Esophagus squamous epithelium (tissue), 5 donors: ENCODE results near the gene ZNF652. TPM values are rescaled to one million over a fixed set of nuclear protein-coding genes. Genes with fewer than 3 reads are reported as not detected.

Experiments used
- DNase-seq: peaks from one replicate; lab custom pipeline; 2025; lab: John Stamatoyannopoulos, UW
- H3K27ac ChIP-seq, 4 donors: fragments of 200-600 bp; sonication (generic); one replicate each; pipeline ENCODE4 v1.5.1; 2016 to 2019; ENCODE audit warnings: mild to moderate bottlenecking in 1 of 4
- H3K27me3 ChIP-seq, 4 donors: fragments of 200-600 bp; sonication (generic); 1 replicate in 3 of 4; 2 replicates in 1 of 4; pipeline versions ENCODE4 v1.5.1 to v1.6.0; 2017 to 2021; ENCODE audit warnings: antibody characterized with exemption in 1 of 4
- H3K36me3 ChIP-seq, 3 donors: fragments of 200-600 bp; sonication (generic); one replicate each; pipeline ENCODE4 v1.5.1; 2016 to 2019
- H3K4me1 ChIP-seq, 3 donors: fragments of 200-600 bp; sonication (generic); one replicate each; pipeline ENCODE4 v1.5.1; 2017 to 2019
- H3K4me3 ChIP-seq, 4 donors: fragments of 200-600 bp; sonication (generic); 1 replicate in 3 of 4; 2 replicates in 1 of 4; pipeline ENCODE4 v1.5.1; 2016 to 2019; ENCODE audit warnings: mild to moderate bottlenecking in 2 of 4, moderate library complexity in 1 of 4
- H3K9me3 ChIP-seq, 3 donors: fragments of 200-600 bp; sonication (generic); one replicate each; pipeline ENCODE4 v1.5.1; 2016 to 2019
- CTCF ChIP-seq, 6 experiments: fragments of 450-650 bp in 4 of 6; fragments of 200-600 bp in 2 of 6; sonication (generic) in 2 of 6; IDR thresholded peaks; one replicate each; pipeline ENCODE4 v1.5.1; 2016 to 2019; ENCODE audit warnings: antibody characterized with exemption in 6 of 6, mild to moderate bottlenecking in 4 of 6, moderate library complexity in 4 of 6
- POLR2A ChIP-seq, 4 donors: fragments of 450-650 bp; IDR thresholded peaks; one replicate each; pipeline ENCODE4 v1.6.1; 2017; ENCODE audit warnings: antibody characterized with exemption in 4 of 4, mild to moderate bottlenecking in 4 of 4, moderate library complexity in 3 of 4
- WGBS, 2 donors: methylation state at CpG; one replicate each; pipeline ENCODE4 v1.1.5; 2018; 5-methylcytosine and 5-hydroxymethylcytosine counted together
- intact Hi-C: fragments of 100-400 bp; cut with DNase I; formaldehyde crosslinking; loops from one replicate; pipeline ENCODE4 v1.15.0; 2022
- total RNA-seq, 4 donors: library from RNA; depleted of rRNA; stranded (reverse); fragments of >200 nt; gene quantifications; one replicate each; pipeline ENCODE4 v1.1.0, GENCODE V29; 2016
- donor health status: DM: yes; HTN: yes; CAD: no.

ZNF652 gene
- total RNA-seq, 4 donors from 2014 or later, result 14.0 to 32.6 (median 20.9) TPM

GRCh38 chr17:49297141-49297540 is 64.9 kb downstream of the ZNF652 start:
- 71 to 79% methylated on average over 3 of the region's 3 CpGs for WGBS, 2 donors
- no peak overlapping the region for H3K27ac ChIP-seq
- H3K4me1 ChIP-seq, result no peaks in the 10 kb centered on the region
- no peak for TF ChIP-seq POLR2A (IDR thresholded peaks at IDR 0.05)
- no peak for TF ChIP-seq CTCF (IDR thresholded peaks at IDR 0.05)
- DNase-seq, result no peak
- intact Hi-C loops, result no loop called here
- no peak overlapping the region for H3K4me3 ChIP-seq
- H3K27me3 ChIP-seq, result no peaks in the 10 kb centered on the region
- H3K9me3 ChIP-seq, result no peaks in the 10 kb centered on the region
- peaks cover 0 to 62% (median 12%) of the 10 kb centered on the region in 3 donors for H3K36me3 ChIP-seq

GRCh38 chr17:49294122-49294521 is 67.9 kb downstream of the ZNF652 start:
- WGBS, 2 donors, result 74 to 83% methylated on average over 3 of the region's 3 CpGs

GRCh38 chr17:49292901-49293300 is 69.1 kb downstream of the ZNF652 start:
- Histone ChIP-seq H3K36me3 (peaks cover 0 to 39% (median 1%) of the 10 kb centered on the region in 3 donors), H3K4me3 (no peak overlapping the region), H3K4me1 (no peaks in the 10 kb centered on the region), H3K9me3 (no peaks in the 10 kb centered on the region), H3K27me3 (no peaks in the 10 kb centered on the region), H3K27ac (no peak overlapping the region)
- intact Hi-C loops, result no loop called here
- no peak for DNase-seq
- no peak for TF ChIP-seq POLR2A (IDR thresholded peaks at IDR 0.05)
- no peak for TF ChIP-seq CTCF (IDR thresholded peaks at IDR 0.05)

More at GRCh38 chr17:49294122-49294521, 67.9 kb downstream of the ZNF652 start:
- TF ChIP-seq POLR2A (IDR thresholded peaks at IDR 0.05) (no peak), CTCF (IDR thresholded peaks at IDR 0.05) (no peak)
- peaks cover 0 to 51% (median 12%) of the 10 kb centered on the region in 3 donors for H3K36me3 ChIP-seq
- intact Hi-C loops, result no loop called here
- H3K4me3 ChIP-seq, result no peak overlapping the region
- no peak overlapping the region for H3K27ac ChIP-seq
- no peaks in the 10 kb centered on the region for H3K4me1 ChIP-seq
- H3K9me3 ChIP-seq, result no peaks in the 10 kb centered on the region
- no peak for DNase-seq
- no peaks in the 10 kb centered on the region for H3K27me3 ChIP-seq

GRCh38 chr17:49291929-49292328 is 70.1 kb downstream of the ZNF652 start:
- Histone ChIP-seq H3K9me3 (no peaks in the 10 kb centered on the region), H3K4me1 (no peaks in the 10 kb centered on the region), H3K27ac (no peak overlapping the region), H3K27me3 (no peaks in the 10 kb centered on the region), H3K4me3 (no peak overlapping the region), H3K36me3 (peaks cover 0 to 29% (median 0%) of the 10 kb centered on the region in 3 donors)
- DNase-seq, result no peak
- intact Hi-C loops, result no loop called here
- no peak for TF ChIP-seq POLR2A (IDR thresholded peaks at IDR 0.05)
- no peak for TF ChIP-seq CTCF (IDR thresholded peaks at IDR 0.05)

- TF ChIP-seq POLR2A (IDR thresholded peaks at IDR 0.05), result no peak
- TF ChIP-seq CTCF (IDR thresholded peaks at IDR 0.05), result peak; percentile 41 to 76 (median 64)
- intact Hi-C loops, result no loop called here
- no peak overlapping the region for H3K27ac ChIP-seq
Observed at GRCh38 chr17:49290690-49291359, 71.2 kb downstream of the ZNF652 start.

More at GRCh38 chr17:49290690-49291359, 71.2 kb downstream of the ZNF652 start:
- Histone ChIP-seq H3K9me3 (no peaks in the 10 kb centered on the region), H3K27me3 (no peaks in the 10 kb centered on the region), H3K4me3 (no peak overlapping the region), H3K4me1 (no peaks in the 10 kb centered on the region), H3K36me3 (peaks cover 0 to 24% (median 0%) of the 10 kb centered on the region in 3 donors)
- no peak for DNase-seq
- WGBS, 2 donors, result 36 to 44% methylated on average over 4 of the region's 4 CpGs
